RWPE2 (cell line): ENCODE results near the gene FAM117A.

Experiments
- ATAC-seq: fragments of 200-7000 bp; cut with Tn5 transposase; 3 replicates; pipeline ENCODE4 v1.9.1; 2021; ENCODE audit warnings: low read depth
- DNase-seq: peaks from one replicate; pipeline ENCODE4 v3.0.0-alpha.2; 2020; ENCODE audit warnings: low spot score
- H3K27ac ChIP-seq: fragments of 450-650 bp; 2 replicates; pipeline ENCODE4 v1.5.1; 2017; ENCODE audit warnings: mild to moderate bottlenecking; ENCODE audit not compliant: poor library complexity, severe bottlenecking
- H3K27me3 ChIP-seq: fragments of 250-450 bp; sonication (Bioruptor Pico); 2 replicates; pipeline ENCODE4 v1.5.1; 2021; ENCODE audit warnings: mild to moderate bottlenecking, moderate library complexity; ENCODE audit not compliant: insufficient read depth, poor library complexity, severe bottlenecking
- H3K36me3 ChIP-seq: fragments of 250-450 bp; sonication (Bioruptor Pico); 2 replicates; pipeline ENCODE4 v1.5.1; 2020; ENCODE audit warnings: low read depth, mild to moderate bottlenecking, moderate library complexity
- H3K4me1 ChIP-seq: fragments of 250-450 bp; sonication (Bioruptor Pico); 2 replicates; pipeline ENCODE4 v1.5.1; 2021; ENCODE audit warnings: mild to moderate bottlenecking, moderate library complexity; ENCODE audit not compliant: insufficient read depth, poor library complexity, severe bottlenecking
- H3K4me3 ChIP-seq: fragments of 250-450 bp; sonication (Bioruptor Pico); 2 replicates; pipeline ENCODE4 v1.5.1; 2021; ENCODE audit warnings: mild to moderate bottlenecking, moderate library complexity; ENCODE audit not compliant: severe bottlenecking
- H3K9me3 ChIP-seq: fragments of 250-450 bp; sonication (Bioruptor Pico); 2 replicates; pipeline ENCODE4 v1.5.1; 2021; ENCODE audit warnings: mild to moderate bottlenecking, moderate library complexity; ENCODE audit not compliant: severe bottlenecking
- CTCF ChIP-seq: fragments of 450-650 bp; IDR thresholded peaks from one replicate; pipeline ENCODE4 v1.5.1; 2017; ENCODE audit warnings: mild to moderate bottlenecking, moderate library complexity; ENCODE audit not compliant: poor library complexity, severe bottlenecking

FAM117A gene

GRCh38 chr17:49667854-49668253 lies 96.1 kb downstream of the FAM117A start:
- Histone ChIP-seq H3K4me1 (no peaks in the 10 kb centered on the region), H3K36me3 (peaks cover 24% of the 10 kb centered on the region), H3K9me3 (no peaks in the 10 kb centered on the region), H3K4me3 (no peak overlapping the region), H3K27ac (no peak overlapping the region), H3K27me3 (no peaks in the 10 kb centered on the region)
- DNase-seq (no peak), ATAC-seq (no peak)
- TF ChIP-seq CTCF, result no peak

- Histone ChIP-seq H3K4me3 (no peak overlapping the region), H3K4me1 (no peaks in the 10 kb centered on the region), H3K9me3 (no peaks in the 10 kb centered on the region), H3K27ac (no peak overlapping the region), H3K36me3 (peaks cover 29% of the 10 kb centered on the region), H3K27me3 (no peaks in the 10 kb centered on the region)
- no peak for DNase-seq
- TF ChIP-seq CTCF, result no peak
- ATAC-seq, result no peak
Measured at GRCh38 chr17:49664706-49665211, 99.2 kb downstream of the FAM117A start.
